HUES64 (cell line): ENCODE measurements around the gene TUBA4B.
A peak's percentile ranks its signal among the peaks of the same experiment; 100 is the strongest.

ENCODE experiments used
- H3K27ac ChIP-seq: 2 replicates; pipeline ENCODE4 v1.7.0; 2013; ENCODE audit warnings: low read depth, low read length, inconsistent platforms
- H3K27me3 ChIP-seq: 2 replicates; pipeline ENCODE4 v1.6.1; 2013; ENCODE audit warnings: mild to moderate bottlenecking, low read length; ENCODE audit not compliant: insufficient read depth
- H3K36me3 ChIP-seq: 2 replicates; pipeline ENCODE4 v1.6.1; 2013; ENCODE audit warnings: mild to moderate bottlenecking, low read length; ENCODE audit not compliant: insufficient read depth
- H3K4me1 ChIP-seq: 2 replicates; pipeline ENCODE4 v1.6.1; 2013; ENCODE audit warnings: mild to moderate bottlenecking, low read length, moderate library complexity; ENCODE audit not compliant: insufficient read depth
- H3K4me3 ChIP-seq: 2 replicates; pipeline ENCODE4 v1.5.1; 2013; ENCODE audit warnings: mild to moderate bottlenecking, low read length, moderate library complexity
- H3K9ac ChIP-seq: 2 replicates; pipeline ENCODE4 v1.6.1; 2013; ENCODE audit warnings: mild to moderate bottlenecking, low read depth, low read length
- H3K9me3 ChIP-seq: 2 replicates; pipeline ENCODE4 v1.6.1; 2013; ENCODE audit warnings: low read depth, low read length; ENCODE audit not compliant: insufficient read depth
- WGBS: fragments of 150-250, 120-280 bp; methylation state at CpG from one replicate; pipeline ENCODE4 v1.1.7; 2013; ENCODE audit warnings: missing lambda C conversion rate; 5-methylcytosine and 5-hydroxymethylcytosine counted together

Gene TUBA4B

GRCh38 chr2:219210196-219210885 is 42.7 kb upstream of the TUBA4B start:
- H3K36me3 ChIP-seq: peaks cover 65% of the 10 kb centered on the region
- H3K4me3 ChIP-seq: no peak overlapping the region
- H3K9ac ChIP-seq: no peak overlapping the region
- H3K4me1 ChIP-seq: 0 out of 2 replicates have a peak, but pooled peaks cover 3% of the 10 kb centered on the region
- no peaks in the 10 kb centered on the region for H3K9me3 ChIP-seq
- 95% methylated on average over 24 of the region's 24 CpGs for WGBS
- no peak overlapping the region for H3K27ac ChIP-seq
- no peaks in the 10 kb centered on the region for H3K27me3 ChIP-seq

- no peak overlapping the region for H3K4me3 ChIP-seq
- no peaks in the 10 kb centered on the region for H3K27me3 ChIP-seq
- H3K36me3 ChIP-seq: peaks cover 66% of the 10 kb centered on the region
- H3K27ac ChIP-seq: no peak overlapping the region
- no peak overlapping the region for H3K9ac ChIP-seq
- 92% methylated on average over 9 of the region's 9 CpGs for WGBS
- 0 out of 2 replicates have a peak, but pooled peaks cover 3% of the 10 kb centered on the region for H3K4me1 ChIP-seq
- no peaks in the 10 kb centered on the region for H3K9me3 ChIP-seq
These were observed 42.1 kb upstream of the TUBA4B start for GRCh38 chr2:219210886-219211362.

DNA sequence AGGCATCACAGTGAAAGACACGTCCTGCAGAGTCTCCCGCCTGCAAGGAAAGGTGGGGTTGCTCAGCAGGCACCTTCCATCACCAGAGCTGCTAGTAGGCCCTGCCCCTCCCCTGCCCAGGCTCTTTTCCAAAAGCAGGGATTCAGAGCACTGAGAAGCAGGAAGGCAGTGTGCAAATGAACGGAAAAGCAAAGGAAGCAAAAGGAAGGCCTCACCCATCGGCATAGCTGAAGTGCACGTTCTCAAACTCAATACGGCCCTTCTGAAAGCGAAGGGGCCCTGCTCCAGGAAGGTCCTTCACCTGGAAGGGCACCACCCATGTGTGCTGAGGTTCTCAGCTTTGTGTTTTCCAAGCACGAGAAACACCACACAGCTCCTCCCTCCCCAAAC is 40.0 kb upstream of the TUBA4B start:
- peaks cover 64% of the 10 kb centered on the region for H3K36me3 ChIP-seq
- peaks cover 6% of the 10 kb centered on the region for H3K4me1 ChIP-seq
- no peak overlapping the region for H3K4me3 ChIP-seq
- H3K9me3 ChIP-seq: no peaks in the 10 kb centered on the region
- H3K9ac ChIP-seq: no peak overlapping the region
- no peak overlapping the region for H3K27ac ChIP-seq
- H3K27me3 ChIP-seq: no peaks in the 10 kb centered on the region
- 95% methylated on average over 8 of the region's 8 CpGs for WGBS

GRCh38 chr2:219213486-219214071 is 39.5 kb upstream of the TUBA4B start:
- H3K27me3 ChIP-seq: no peaks in the 10 kb centered on the region
- no peaks in the 10 kb centered on the region for H3K9me3 ChIP-seq
- H3K4me1 ChIP-seq: peaks cover 7% of the 10 kb centered on the region
- no peak overlapping the region for H3K4me3 ChIP-seq
- peaks cover 58% of the 10 kb centered on the region for H3K36me3 ChIP-seq
- H3K27ac ChIP-seq: no peak overlapping the region
- 97% methylated on average over 10 of the region's 10 CpGs for WGBS
- no peak overlapping the region for H3K9ac ChIP-seq

DNA sequence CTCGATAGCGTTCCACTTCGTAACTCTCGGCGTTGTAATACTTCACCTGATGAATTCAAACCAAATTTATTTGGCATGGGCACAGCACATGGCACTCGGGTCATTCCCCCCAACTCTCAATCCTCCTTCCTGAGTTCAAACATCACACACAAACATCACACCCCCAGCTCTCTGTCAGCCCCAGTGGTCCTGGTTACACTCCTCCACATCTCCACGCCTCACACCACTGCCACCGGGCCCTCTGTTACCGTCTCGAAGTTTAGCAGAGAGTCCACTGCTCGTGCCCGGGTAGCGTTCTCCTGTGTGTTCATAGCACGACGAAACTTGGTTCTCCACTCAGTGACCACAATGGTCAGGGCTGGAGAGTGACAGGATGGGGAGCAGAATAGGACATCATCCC is 38.9 kb upstream of the TUBA4B start:
- H3K27me3 ChIP-seq: no peaks in the 10 kb centered on the region
- no peaks in the 10 kb centered on the region for H3K9me3 ChIP-seq
- H3K27ac ChIP-seq: no peak overlapping the region
- peaks cover 7% of the 10 kb centered on the region for H3K4me1 ChIP-seq
- 96% methylated on average over 15 of the region's 15 CpGs for WGBS
- no peak overlapping the region for H3K9ac ChIP-seq
- no peak overlapping the region for H3K4me3 ChIP-seq
- H3K36me3 ChIP-seq: peaks cover 53% of the 10 kb centered on the region

- H3K27me3 ChIP-seq: no peaks in the 10 kb centered on the region
- H3K9me3 ChIP-seq: no peaks in the 10 kb centered on the region
- H3K4me1 ChIP-seq: peaks cover 7% of the 10 kb centered on the region
- WGBS: 95% methylated on average over 6 of the region's 6 CpGs
- H3K36me3 ChIP-seq: peaks cover 49% of the 10 kb centered on the region
- no peak overlapping the region for H3K4me3 ChIP-seq
- no peak overlapping the region for H3K9ac ChIP-seq
- H3K27ac ChIP-seq: no peak overlapping the region
These were observed 38.3 kb upstream of the TUBA4B start for GRCh38 chr2:219214786-219215185.

DNA sequence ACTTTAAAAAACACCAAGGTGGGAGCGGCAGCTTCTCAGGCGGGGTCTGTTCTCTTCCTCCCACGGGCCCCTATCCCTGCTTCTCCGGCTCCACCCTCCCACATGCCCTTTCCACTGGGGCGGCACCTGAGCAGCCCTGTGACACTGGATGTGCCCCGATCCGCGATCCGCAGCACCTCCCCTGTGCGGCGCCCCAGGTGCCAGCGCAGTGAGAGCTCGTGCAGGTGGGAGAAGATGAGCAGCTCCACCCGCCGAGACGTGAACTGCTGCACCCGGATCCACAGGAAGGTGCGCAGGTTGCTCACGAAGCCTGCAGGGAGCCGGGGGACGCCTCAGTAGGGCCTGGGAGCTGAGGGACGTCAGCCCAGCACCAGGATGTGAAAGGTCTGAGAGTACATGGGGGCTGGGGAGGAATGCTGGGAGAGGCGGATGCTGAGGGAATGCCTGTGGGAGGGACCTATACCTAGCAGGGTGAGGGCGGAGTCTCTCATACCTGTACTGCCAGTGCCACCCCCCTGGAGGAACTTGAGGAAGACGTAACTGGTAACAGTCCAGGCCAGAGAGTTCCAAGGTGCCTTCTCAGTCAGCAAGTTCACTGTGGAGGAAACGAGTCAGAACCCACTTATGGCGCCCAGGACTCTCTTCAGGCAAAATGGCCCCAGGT is 37.0 kb upstream of the TUBA4B start:
- Histone ChIP-seq H3K4me3 (no peak overlapping the region), H3K36me3 (peaks cover 47% of the 10 kb centered on the region), H3K4me1 (peaks cover 7% of the 10 kb centered on the region), H3K27ac (no peak overlapping the region), H3K27me3 (no peaks in the 10 kb centered on the region), H3K9ac (no peak overlapping the region), H3K9me3 (no peaks in the 10 kb centered on the region)
- WGBS: 93% methylated on average over 27 of the region's 27 CpGs

DNA sequence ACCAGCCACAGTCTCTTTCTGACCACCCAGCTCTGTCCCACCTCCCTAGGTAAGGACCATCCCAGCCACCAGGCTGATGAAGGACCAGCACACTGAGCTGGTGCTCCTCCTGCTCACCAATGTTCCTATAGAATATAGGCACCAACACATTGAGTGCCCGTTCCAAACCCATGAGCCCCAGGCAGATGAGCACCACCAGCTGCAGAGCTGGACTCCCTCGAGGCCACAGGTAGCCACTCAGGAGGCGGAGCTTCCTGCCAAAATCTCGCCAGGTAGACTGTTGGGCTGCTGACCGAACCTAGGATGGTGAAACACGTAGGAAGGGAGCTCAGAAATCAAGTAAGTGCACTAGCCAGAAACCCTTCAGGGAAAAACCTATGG is 36.5 kb upstream of the TUBA4B start:
- H3K27ac ChIP-seq: no peak overlapping the region

DNA sequence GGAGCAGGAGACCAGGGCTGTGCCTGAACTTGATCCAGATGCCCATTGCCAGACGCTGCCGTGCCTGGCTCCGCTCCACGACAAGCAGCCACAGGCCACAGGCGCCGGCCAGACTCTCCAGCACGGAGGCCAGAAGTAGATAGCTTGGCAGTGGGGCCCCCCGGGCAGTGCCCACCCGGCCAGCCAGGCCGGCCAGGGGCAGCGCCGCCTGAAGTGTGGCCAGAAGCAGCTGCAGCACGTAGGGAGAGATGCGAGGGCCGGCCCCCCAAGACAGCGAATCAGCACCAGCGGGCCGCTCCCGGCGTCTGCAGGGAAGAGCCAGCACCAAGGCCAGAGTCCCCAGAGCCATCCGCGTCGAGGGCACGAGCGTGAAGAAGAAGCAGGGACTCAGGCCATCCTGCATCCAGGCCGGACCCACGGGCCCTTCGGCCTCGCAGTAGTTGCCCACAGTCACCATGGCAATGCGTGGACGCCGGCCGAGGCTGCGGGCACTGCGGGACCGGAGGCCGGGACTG is 34.8 kb upstream of the TUBA4B start:
- peaks cover 7% of the 10 kb centered on the region for H3K4me1 ChIP-seq
- peak overlapping the region; percentile 71 for H3K27ac ChIP-seq
- no peaks in the 10 kb centered on the region for H3K9me3 ChIP-seq
- H3K36me3 ChIP-seq: peaks cover 52% of the 10 kb centered on the region
- H3K4me3 ChIP-seq: peak overlapping the region; percentile 63
- H3K27me3 ChIP-seq: no peaks in the 10 kb centered on the region
- WGBS: 1% methylated on average over 37 of the region's 37 CpGs
- peak overlapping the region; percentile 88 for H3K9ac ChIP-seq

More for the DNA sequence above, 36.5 kb upstream of the TUBA4B start:
- Histone ChIP-seq H3K9ac (no peak overlapping the region), H3K27me3 (no peaks in the 10 kb centered on the region), H3K4me1 (peaks cover 7% of the 10 kb centered on the region), H3K9me3 (no peaks in the 10 kb centered on the region), H3K36me3 (peaks cover 49% of the 10 kb centered on the region), H3K4me3 (no peak overlapping the region)
- 89% methylated on average over 6 of the region's 6 CpGs for WGBS

- peak within 1 kb of the TSS; percentile 63 for H3K4me3 ChIP-seq
- WGBS: 16% methylated on average over 71 of the region's 71 CpGs
- no peaks in the 10 kb centered on the region for H3K27me3 ChIP-seq
- peaks cover 52% of the 10 kb centered on the region for H3K36me3 ChIP-seq
- peak within 1 kb of the TSS; percentile 71 for H3K27ac ChIP-seq
- peaks cover 7% of the 10 kb centered on the region for H3K4me1 ChIP-seq
- no peaks in the 10 kb centered on the region for H3K9me3 ChIP-seq
- peak within 1 kb of the TSS; percentile 88 for H3K9ac ChIP-seq
These were observed 34.0 kb upstream of the TUBA4B start, which contains the start of gene ABCB6 for GRCh38 chr2:219218732-219219701. TSS of gene ABCB6 (minus strand) at chr2:219218958. CDS start at chr2:219218673, 285 bp downstream.
